ENCODE measurements around the gene TBL3.

The TBL3 gene

GRCh38 chr16:1990101-1990350, 18.2 kb downstream of the TBL3 start:
- Histone ChIP-seq H3K27ac (no peak overlapping the region), H3K36me3 (replicated peaks) (peaks cover 15% of the 10 kb centered on the region), H3K27me3 (replicated peaks) (peaks cover 21% of the 10 kb centered on the region), H3K4me3 (ENCODE audit: low read depth, low read length) (no peak overlapping the region)
- in situ Hi-C loops (cut with HindIII; ENCODE audit: low pct_ligation_motif_present, low sequenced_read_pairs): no loop called here
- no peak for TF ChIP-seq CTCF (IDR thresholded peaks at IDR 0.05; ENCODE audit: low read depth, low read length, missing control alignments)
- DNase-seq: no peak

- Histone ChIP-seq H3K27me3 (replicated peaks) (peaks cover 21% of the 10 kb centered on the region), H3K27ac (no peak overlapping the region), H3K4me3 (ENCODE audit: low read depth, low read length) (no peak overlapping the region), H3K36me3 (replicated peaks) (peaks cover 14% of the 10 kb centered on the region)
- in situ Hi-C loops (cut with HindIII; ENCODE audit: low pct_ligation_motif_present, low sequenced_read_pairs): no loop called here
- no peak for TF ChIP-seq CTCF (IDR thresholded peaks at IDR 0.05; ENCODE audit: low read depth, low read length, missing control alignments)
- no peak for DNase-seq
These were observed 18.7 kb downstream of the TBL3 start for GRCh38 chr16:1990351-1991134.

- TF ChIP-seq CTCF (IDR thresholded peaks at IDR 0.05; ENCODE audit: low read depth, low read length, missing control alignments): no peak
- no peak overlapping the region for H3K4me3 ChIP-seq (ENCODE audit: low read depth, low read length)
- H3K36me3 ChIP-seq (replicated peaks): peaks cover 8% of the 10 kb centered on the region
- H3K27me3 ChIP-seq (replicated peaks): peaks cover 21% of the 10 kb centered on the region
- in situ Hi-C loops (cut with HindIII; ENCODE audit: low pct_ligation_motif_present, low sequenced_read_pairs): no loop called here
- no peak overlapping the region for H3K27ac ChIP-seq
- DNase-seq: no peak
These were observed 19.3 kb downstream of the TBL3 start for GRCh38 chr16:1991135-1991551.

GRCh38 chr16:1991588-1991947, 19.7 kb downstream of the TBL3 start:
- H3K4me3 ChIP-seq (ENCODE audit: low read depth, low read length): no peak overlapping the region
- no peak overlapping the region for H3K27ac ChIP-seq

GRCh38 chr16:1991948-1992703, 20.3 kb downstream of the TBL3 start:
- DNase-seq: peak; percentile 94
- in situ Hi-C loops (cut with HindIII; ENCODE audit: low pct_ligation_motif_present, low sequenced_read_pairs): no loop called here
- Histone ChIP-seq H3K36me3 (replicated peaks) (peaks cover 8% of the 10 kb centered on the region), H3K4me3 (ENCODE audit: low read depth, low read length) (peak overlapping the region; percentile 35), H3K27ac (no peak overlapping the region), H3K27me3 (replicated peaks) (peaks cover 21% of the 10 kb centered on the region)
- no peak for TF ChIP-seq CTCF (IDR thresholded peaks at IDR 0.05; ENCODE audit: low read depth, low read length, missing control alignments)

More at GRCh38 chr16:1991588-1991947, 19.7 kb downstream of the TBL3 start:
- no peak for DNase-seq
- TF ChIP-seq CTCF (IDR thresholded peaks at IDR 0.05; ENCODE audit: low read depth, low read length, missing control alignments): no peak
- in situ Hi-C loops (cut with HindIII; ENCODE audit: low pct_ligation_motif_present, low sequenced_read_pairs): no loop called here
- H3K27me3 ChIP-seq (replicated peaks): peaks cover 21% of the 10 kb centered on the region
- H3K36me3 ChIP-seq (replicated peaks): peaks cover 7% of the 10 kb centered on the region

Data from brain microvascular endothelial cell (primary cell).